GM18867 (cell line): ENCODE results near the gene KRTAP5-4.
"Not testable (repeated sequence)": the region's sequence is repeated elsewhere in the genome, so short reads cannot be mapped to it uniquely, and the experiment has no call there.

Experiments used
- ATAC-seq: cut with Tn5 transposase; IDR thresholded peaks from one replicate; pipeline ENCODE4 v1.9.1; 2021; ENCODE audit warnings: mild to moderate bottlenecking, moderate library complexity; ENCODE audit not compliant: unreplicated experiment

The KRTAP5-4 gene

GRCh38 chr11:1653541-1654387 lies 31.8 kb upstream of the KRTAP5-4 start:
- ATAC-seq = no peak

- ATAC-seq = no peak
Measured at GRCh38 chr11:1652771-1653540, 31.0 kb upstream of the KRTAP5-4 start.

- ATAC-seq = no peak
Measured at GRCh38 chr11:1652442-1652770, 30.5 kb upstream of the KRTAP5-4 start.

- ATAC-seq = no peak
Measured at GRCh38 chr11:1652026-1652425, 30.1 kb upstream of the KRTAP5-4 start.

GRCh38 chr11:1651411-1651980 lies 29.6 kb upstream of the KRTAP5-4 start:
- no peak for ATAC-seq

GRCh38 chr11:1650918-1651262 lies 29.0 kb upstream of the KRTAP5-4 start:
- no peak for ATAC-seq

GRCh38 chr11:1650034-1650917 lies 28.3 kb upstream of the KRTAP5-4 start:
- ATAC-seq = no peak

GRCh38 chr11:1648653-1649420 lies 26.9 kb upstream of the KRTAP5-4 start:
- no peak for ATAC-seq

- no peak for ATAC-seq
Measured at GRCh38 chr11:1647901-1648652, 26.1 kb upstream of the KRTAP5-4 start.

- ATAC-seq = not testable (repeated sequence)
Measured at GRCh38 chr11:1646540-1646939, 24.6 kb upstream of the KRTAP5-4 start.

GRCh38 chr11:1645357-1645821 lies 23.5 kb upstream of the KRTAP5-4 start:
- no peak for ATAC-seq

- ATAC-seq = no peak
Measured at GRCh38 chr11:1644601-1645356, 22.8 kb upstream of the KRTAP5-4 start.

GRCh38 chr11:1643146-1643690 lies 21.3 kb upstream of the KRTAP5-4 start:
- ATAC-seq = no peak

GRCh38 chr11:1642288-1643145 lies 20.6 kb upstream of the KRTAP5-4 start:
- no peak for ATAC-seq

GRCh38 chr11:1641096-1641495 lies 19.2 kb upstream of the KRTAP5-4 start:
- no peak for ATAC-seq

- no peak for ATAC-seq
Measured at GRCh38 chr11:1640076-1640946, 18.4 kb upstream of the KRTAP5-4 start.

GRCh38 chr11:1639666-1640065 lies 17.7 kb upstream of the KRTAP5-4 start:
- ATAC-seq = no peak
